Gastroesophageal sphincter (tissue), 4 donors: ENCODE results near the gene TLR10. TPM values are rescaled to one million over a fixed set of nuclear protein-coding genes. Genes with fewer than 3 reads are reported as not detected.

Experiments
- ATAC-seq: fragments of 150-250 bp; one replicate; pipeline ENCODE4 v1.9.1; 2016; ENCODE audit warnings: mild to moderate bottlenecking, moderate library complexity
- H3K27ac ChIP-seq, 4 donors: fragments of 200-600 bp; sonication (generic) in 3 of 4; 1 replicate in 3 of 4; 2 replicates in 1 of 4; pipeline ENCODE4 v1.5.1; 2016 to 2019
- H3K27me3 ChIP-seq: fragments of 200-600 bp; sonication (generic); one replicate; pipeline ENCODE4 v1.5.1; 2019
- H3K36me3 ChIP-seq, 2 donors: fragments of 200-600 bp; sonication (generic); one replicate each; pipeline ENCODE4 v1.5.1; 2019; ENCODE audit warnings: control low read depth in 1 of 2
- H3K4me1 ChIP-seq, 3 donors: fragments of 200-600 bp; sonication (generic); 1 replicate in 2 of 3; 2 replicates in 1 of 3; pipeline ENCODE4 v1.5.1; 2016 to 2019; ENCODE audit warnings: control low read depth in 2 of 3
- H3K4me3 ChIP-seq, 2 donors: fragments of 200-600 bp; sonication (generic); one replicate each; pipeline ENCODE4 v1.5.1; 2019; ENCODE audit warnings: mild to moderate bottlenecking in 1 of 2, moderate library complexity in 1 of 2
- H3K9me3 ChIP-seq, 3 donors: fragments of 200-600 bp; sonication (generic); one replicate each; pipeline ENCODE4 v1.5.1; 2017 to 2019; ENCODE audit warnings: control low read depth in 2 of 3
- EP300 ChIP-seq: sonication (generic); formaldehyde crosslinking; IDR thresholded peaks from one replicate; pipeline ENCODE4 v1.6.1; 2017; ENCODE audit warnings: antibody characterized with exemption, mild to moderate bottlenecking
- POLR2A ChIP-seq, 2 donors: fragments of 450-650 bp; IDR thresholded peaks; one replicate each; pipeline ENCODE4 v1.6.1; 2017; ENCODE audit warnings: antibody characterized with exemption in 2 of 2, mild to moderate bottlenecking in 2 of 2, moderate library complexity in 1 of 2
- POLR2AphosphoS5 ChIP-seq: sonication (generic); formaldehyde crosslinking; IDR thresholded peaks from one replicate; pipeline ENCODE4 v1.6.1; 2017; ENCODE audit warnings: antibody characterized with exemption
- WGBS, 2 donors: methylation state at CpG; one replicate each; pipeline ENCODE4 v1.1.5; 2018; ENCODE audit warnings: low coverage in 1 of 2; 5-methylcytosine and 5-hydroxymethylcytosine counted together
- total RNA-seq, 4 donors: library from RNA; depleted of rRNA; stranded (reverse); fragments of >200 nt; gene quantifications; one replicate each; pipeline ENCODE4 v1.1.0, GENCODE V29; 2016
- TF ChIP-seq, protein P1 (sequence below), 4 experiments: fragments of 200-600 bp in 2 of 4; fragments of 450-650 bp in 2 of 4; sonication (generic) in 1 of 4; IDR thresholded peaks; one replicate each; pipeline ENCODE4 v1.5.1; 2017 to 2019; ENCODE audit warnings: antibody characterized with exemption in 4 of 4, mild to moderate bottlenecking in 2 of 4, moderate library complexity in 2 of 4

Gene TLR10
- total RNA-seq, 4 donors from 2014 or later, result 0.27 TPM; not detected in 3

- no peaks in the 10 kb centered on the region for H3K9me3 ChIP-seq
- H3K27me3 ChIP-seq, result no peaks in the 10 kb centered on the region
- no peak overlapping the region for H3K4me3 ChIP-seq
- H3K4me1 ChIP-seq, result no peaks in the 10 kb centered on the region
- no peak for TF ChIP-seq POLR2AphosphoS5
- TF ChIP-seq, protein P1, sequence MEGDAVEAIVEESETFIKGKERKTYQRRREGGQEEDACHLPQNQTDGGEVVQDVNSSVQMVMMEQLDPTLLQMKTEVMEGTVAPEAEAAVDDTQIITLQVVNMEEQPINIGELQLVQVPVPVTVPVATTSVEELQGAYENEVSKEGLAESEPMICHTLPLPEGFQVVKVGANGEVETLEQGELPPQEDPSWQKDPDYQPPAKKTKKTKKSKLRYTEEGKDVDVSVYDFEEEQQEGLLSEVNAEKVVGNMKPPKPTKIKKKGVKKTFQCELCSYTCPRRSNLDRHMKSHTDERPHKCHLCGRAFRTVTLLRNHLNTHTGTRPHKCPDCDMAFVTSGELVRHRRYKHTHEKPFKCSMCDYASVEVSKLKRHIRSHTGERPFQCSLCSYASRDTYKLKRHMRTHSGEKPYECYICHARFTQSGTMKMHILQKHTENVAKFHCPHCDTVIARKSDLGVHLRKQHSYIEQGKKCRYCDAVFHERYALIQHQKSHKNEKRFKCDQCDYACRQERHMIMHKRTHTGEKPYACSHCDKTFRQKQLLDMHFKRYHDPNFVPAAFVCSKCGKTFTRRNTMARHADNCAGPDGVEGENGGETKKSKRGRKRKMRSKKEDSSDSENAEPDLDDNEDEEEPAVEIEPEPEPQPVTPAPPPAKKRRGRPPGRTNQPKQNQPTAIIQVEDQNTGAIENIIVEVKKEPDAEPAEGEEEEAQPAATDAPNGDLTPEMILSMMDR (IDR thresholded peaks at IDR 0.05), result no peak
- no peak for TF ChIP-seq EP300
- TF ChIP-seq POLR2A (IDR thresholded peaks at IDR 0.05), result no peak
- no peak overlapping the region for H3K27ac ChIP-seq
- WGBS, 2 donors, result no CpG with 5 or more reads among the region's 27 CpGs
- no peak for ATAC-seq
- no peaks in the 10 kb centered on the region for H3K36me3 ChIP-seq
Observed at GRCh38 chr4:38823766-38824165, 41.0 kb upstream of the TLR10 start.

GRCh38 chr4:38822748-38823303 is 40.0 kb upstream of the TLR10 start:
- H3K9me3 ChIP-seq, result no peaks in the 10 kb centered on the region
- H3K27me3 ChIP-seq, result no peaks in the 10 kb centered on the region
- no peak overlapping the region for H3K4me3 ChIP-seq
- TF ChIP-seq, protein P1 (IDR thresholded peaks at IDR 0.05), result no peak
- no peaks in the 10 kb centered on the region for H3K36me3 ChIP-seq
- ATAC-seq, result no peak
- no peaks in the 10 kb centered on the region for H3K4me1 ChIP-seq
- WGBS, 2 donors, result 75 to 80% methylated on average over 3 to 5 of the region's 5 CpGs
- no peak overlapping the region for H3K27ac ChIP-seq

GRCh38 chr4:38821739-38822138 is 38.9 kb upstream of the TLR10 start:
- H3K4me3 ChIP-seq, result no peak overlapping the region
- no peaks in the 10 kb centered on the region for H3K36me3 ChIP-seq
- ATAC-seq, result no peak
- TF ChIP-seq POLR2AphosphoS5 (no peak), POLR2A (IDR thresholded peaks at IDR 0.05) (no peak), EP300 (no peak)
- TF ChIP-seq, protein P1 (IDR thresholded peaks at IDR 0.05), result no peak
- H3K4me1 ChIP-seq, result no peaks in the 10 kb centered on the region
- H3K27me3 ChIP-seq, result no peaks in the 10 kb centered on the region
- no peaks in the 10 kb centered on the region for H3K9me3 ChIP-seq
- WGBS, 2 donors, result 89 to 100% methylated on average over 3 of the region's 3 CpGs
- H3K27ac ChIP-seq, result no peak overlapping the region

DNA sequence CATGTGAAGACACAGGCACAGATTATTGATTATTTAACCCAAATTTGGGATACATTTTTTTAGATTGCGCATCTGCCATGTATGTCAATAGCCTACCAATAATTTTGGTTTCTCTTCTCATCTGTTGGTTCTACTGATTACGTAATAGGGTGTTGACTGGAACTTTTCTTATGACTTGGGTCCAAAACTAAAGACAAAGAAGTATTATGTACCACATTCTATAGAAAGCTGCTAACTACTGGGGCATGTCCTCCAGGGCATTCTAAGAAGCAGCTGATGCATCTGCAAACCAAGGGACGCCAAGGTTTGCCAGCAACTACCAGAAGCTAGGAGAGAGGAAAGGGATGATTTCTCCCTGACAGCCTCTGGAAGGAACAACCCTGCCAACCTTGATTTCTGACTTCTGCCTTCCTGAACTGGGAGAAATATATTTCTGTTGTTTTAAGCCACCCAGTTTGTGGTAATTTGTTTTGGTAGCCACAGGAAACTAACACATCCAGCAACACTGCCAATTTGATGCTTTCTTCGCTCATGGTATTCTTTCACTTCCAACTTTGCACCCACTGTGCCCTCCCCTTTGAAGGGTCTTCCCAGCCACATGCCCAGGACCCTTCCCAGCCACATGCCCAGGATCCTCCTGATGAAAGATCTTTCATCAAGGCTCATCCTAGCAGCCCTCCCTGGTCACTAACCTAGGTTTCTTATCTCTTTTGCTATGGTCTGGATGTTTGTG is 37.7 kb upstream of the TLR10 start:
- H3K27ac ChIP-seq, result no peak overlapping the region
- no peaks in the 10 kb centered on the region for H3K27me3 ChIP-seq
- TF ChIP-seq POLR2A (IDR thresholded peaks at IDR 0.05), result no peak
- TF ChIP-seq, protein P1 (IDR thresholded peaks at IDR 0.05), result no peak
- no peak for TF ChIP-seq EP300
- no peak for TF ChIP-seq POLR2AphosphoS5
- no peaks in the 10 kb centered on the region for H3K4me1 ChIP-seq
- H3K4me3 ChIP-seq, result no peak overlapping the region
- no peaks in the 10 kb centered on the region for H3K36me3 ChIP-seq
- ATAC-seq, result no peak
- peaks cover 0 to 4% (median 0%) of the 10 kb centered on the region in 3 donors for H3K9me3 ChIP-seq
- 91 to 93% methylated on average over 3 to 4 of the region's 4 CpGs for WGBS, 2 donors

- 46 to 49% methylated on average over 3 of the region's 3 CpGs for WGBS, 2 donors
- Histone ChIP-seq H3K4me3 (no peak overlapping the region), H3K27ac (no peak overlapping the region), H3K36me3 (no peaks in the 10 kb centered on the region), H3K4me1 (no peaks in the 10 kb centered on the region), H3K9me3 (peaks cover 0 to 12% (median 0%) of the 10 kb centered on the region in 3 donors), H3K27me3 (no peaks in the 10 kb centered on the region)
- no peak for ATAC-seq
- no peak for TF ChIP-seq EP300
- TF ChIP-seq, protein P1 (IDR thresholded peaks at IDR 0.05), result no peak
- TF ChIP-seq POLR2AphosphoS5, result no peak
- no peak for TF ChIP-seq POLR2A (IDR thresholded peaks at IDR 0.05)
Observed at GRCh38 chr4:38819569-38819968, 36.8 kb upstream of the TLR10 start.
